ENCODE measurements around the gene LHX4.

LHX4 gene

DNA sequence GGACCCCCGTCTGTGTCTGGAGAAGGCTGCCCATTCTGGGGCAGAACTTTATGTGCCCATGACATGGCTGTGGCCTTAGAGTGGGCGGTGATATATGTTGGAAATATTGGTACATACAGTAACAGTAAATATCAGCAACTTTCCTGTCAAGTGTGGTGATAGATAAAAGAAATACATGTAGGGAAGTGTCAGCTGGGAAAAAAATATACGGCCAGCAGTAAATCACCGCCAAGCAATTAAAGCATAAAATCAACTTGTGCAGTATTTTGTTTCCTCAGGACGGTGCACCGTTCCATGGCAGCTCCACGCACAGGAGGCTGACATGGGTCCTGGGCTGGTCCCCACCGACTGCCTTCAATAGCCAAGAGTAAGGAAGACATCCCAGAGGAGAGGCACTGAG lies 27.4 kb downstream of the LHX4 start:
- H3K4me3 ChIP-seq (ENCODE audit: low read length) = no peak overlapping the region
- TF ChIP-seq, protein P1, sequence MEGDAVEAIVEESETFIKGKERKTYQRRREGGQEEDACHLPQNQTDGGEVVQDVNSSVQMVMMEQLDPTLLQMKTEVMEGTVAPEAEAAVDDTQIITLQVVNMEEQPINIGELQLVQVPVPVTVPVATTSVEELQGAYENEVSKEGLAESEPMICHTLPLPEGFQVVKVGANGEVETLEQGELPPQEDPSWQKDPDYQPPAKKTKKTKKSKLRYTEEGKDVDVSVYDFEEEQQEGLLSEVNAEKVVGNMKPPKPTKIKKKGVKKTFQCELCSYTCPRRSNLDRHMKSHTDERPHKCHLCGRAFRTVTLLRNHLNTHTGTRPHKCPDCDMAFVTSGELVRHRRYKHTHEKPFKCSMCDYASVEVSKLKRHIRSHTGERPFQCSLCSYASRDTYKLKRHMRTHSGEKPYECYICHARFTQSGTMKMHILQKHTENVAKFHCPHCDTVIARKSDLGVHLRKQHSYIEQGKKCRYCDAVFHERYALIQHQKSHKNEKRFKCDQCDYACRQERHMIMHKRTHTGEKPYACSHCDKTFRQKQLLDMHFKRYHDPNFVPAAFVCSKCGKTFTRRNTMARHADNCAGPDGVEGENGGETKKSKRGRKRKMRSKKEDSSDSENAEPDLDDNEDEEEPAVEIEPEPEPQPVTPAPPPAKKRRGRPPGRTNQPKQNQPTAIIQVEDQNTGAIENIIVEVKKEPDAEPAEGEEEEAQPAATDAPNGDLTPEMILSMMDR (conservative IDR thresholded peaks at IDR 0.05; ENCODE audit: low read depth, low read length) = no peak
- DNase-seq (ENCODE audit: low read depth) = no peak

- TF ChIP-seq, protein P1 (conservative IDR thresholded peaks at IDR 0.05; ENCODE audit: low read depth, low read length) = no peak
- no peak overlapping the region for H3K4me3 ChIP-seq (ENCODE audit: low read length)
- DNase-seq (ENCODE audit: low read depth) = no peak
Measured at GRCh38 chr1:180258290-180258689, 28.2 kb downstream of the LHX4 start.

DNA sequence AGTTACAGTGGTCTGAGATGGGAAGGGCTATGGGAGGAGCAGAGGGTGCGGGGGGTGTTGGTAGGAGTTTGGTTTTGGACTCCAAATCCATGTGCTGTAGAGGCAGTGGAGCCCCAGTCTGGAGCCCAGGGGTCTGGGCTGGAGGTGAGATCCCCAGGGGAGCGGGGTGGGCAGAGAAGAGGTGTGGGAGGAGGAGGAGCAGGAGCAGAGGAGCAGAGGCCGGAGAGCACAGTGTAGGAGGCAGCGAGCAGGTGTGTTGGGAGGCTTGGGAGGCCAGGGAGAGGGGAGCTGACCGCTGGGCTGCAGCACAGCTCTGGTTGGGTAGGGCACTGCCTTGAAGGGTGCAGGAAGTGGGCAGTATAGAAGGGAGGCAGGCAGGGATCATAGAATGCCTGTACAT lies 28.9 kb downstream of the LHX4 start:
- TF ChIP-seq, protein P1 (conservative IDR thresholded peaks at IDR 0.05; ENCODE audit: low read depth, low read length) = no peak
- no peak for DNase-seq (ENCODE audit: low read depth)

GRCh38 chr1:180259431-180260338 lies 29.6 kb downstream of the LHX4 start:
- no peak for DNase-seq (ENCODE audit: low read depth)
- TF ChIP-seq, protein P1 (conservative IDR thresholded peaks at IDR 0.05; ENCODE audit: low read depth, low read length) = no peak
- H3K4me3 ChIP-seq (ENCODE audit: low read length) = no peak overlapping the region

More for the DNA sequence above, 28.9 kb downstream of the LHX4 start:
- no peak overlapping the region for H3K4me3 ChIP-seq (ENCODE audit: low read length)

DNA sequence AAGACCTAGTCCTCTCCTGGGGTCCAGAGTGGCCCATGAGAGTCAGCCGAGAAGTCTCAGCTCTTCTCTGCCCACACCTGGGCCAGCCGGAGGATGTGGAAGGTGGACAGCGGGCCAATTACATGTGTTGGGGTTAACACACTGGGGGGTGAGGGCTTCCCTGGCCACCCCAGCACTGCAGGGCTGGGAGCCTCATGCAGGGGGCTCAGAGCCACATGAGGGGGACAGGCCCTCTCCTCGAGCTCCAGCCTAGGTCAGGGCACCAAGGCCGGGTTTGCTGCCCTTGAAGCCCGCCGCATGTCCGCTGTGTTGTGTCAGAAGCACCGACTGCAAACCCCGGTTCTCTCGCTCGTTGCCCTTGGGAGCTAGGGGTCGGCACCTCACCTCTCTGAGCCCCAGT lies 30.5 kb downstream of the LHX4 start:
- DNase-seq (ENCODE audit: low read depth) = no peak
- TF ChIP-seq, protein P1 (conservative IDR thresholded peaks at IDR 0.05; ENCODE audit: low read depth, low read length) = no peak
- H3K4me3 ChIP-seq (ENCODE audit: low read length) = no peak overlapping the region

- TF ChIP-seq, protein P1 (conservative IDR thresholded peaks at IDR 0.05; ENCODE audit: low read depth, low read length) = no peak
- no peak for DNase-seq (ENCODE audit: low read depth)
- H3K4me3 ChIP-seq (ENCODE audit: low read length) = no peak overlapping the region
Measured at GRCh38 chr1:180261030-180261429, 31.0 kb downstream of the LHX4 start.

Measured in retinal pigment epithelial cell (primary cell).